ENCODE measurements around the gene SCFD2. TPM values are rescaled to one million over a fixed set of nuclear protein-coding genes. Genes with fewer than 3 reads are reported as not detected.
"Not testable (repeated sequence)": the region's sequence is repeated elsewhere in the genome, so short reads cannot be mapped to it uniquely, and the experiment has no call there.

SCFD2 gene
- total RNA-seq, 2 experiments from 2014 or later: 21.6 to 22.5 TPM

- Mint-ChIP-seq H3K4me3 (no peak overlapping the region), H3K4me1 (peaks cover 17% of the 10 kb centered on the region), H3K27me3 (no peaks in the 10 kb centered on the region), H3K9me3 (ENCODE audit: low read depth) (no peaks in the 10 kb centered on the region), H3K27ac (no peak overlapping the region), H3K36me3 (ENCODE audit: low read depth) (no peaks in the 10 kb centered on the region)
- no peak for DNase-seq
- intact Hi-C loops (cut with DNase I, micrococcal nuclease): loop anchor here in 1 of 2 experiments (5.0 kb wide), 1 partner anchor 48 kb away; no protein-coding TSS in a partner anchor
- CTCF ChIA-PET: interaction anchor here (1.0 to 1.1 kb wide), 2 partner anchors 10 to 13 kb away, joined by 3 read pairs; no protein-coding TSS in a partner anchor
- ATAC-seq: no peak
- POLR2A ChIA-PET: no interaction called here
Measured at GRCh38 chr4:52840531-52841370, 525.1 kb downstream of the SCFD2 start.

DNA sequence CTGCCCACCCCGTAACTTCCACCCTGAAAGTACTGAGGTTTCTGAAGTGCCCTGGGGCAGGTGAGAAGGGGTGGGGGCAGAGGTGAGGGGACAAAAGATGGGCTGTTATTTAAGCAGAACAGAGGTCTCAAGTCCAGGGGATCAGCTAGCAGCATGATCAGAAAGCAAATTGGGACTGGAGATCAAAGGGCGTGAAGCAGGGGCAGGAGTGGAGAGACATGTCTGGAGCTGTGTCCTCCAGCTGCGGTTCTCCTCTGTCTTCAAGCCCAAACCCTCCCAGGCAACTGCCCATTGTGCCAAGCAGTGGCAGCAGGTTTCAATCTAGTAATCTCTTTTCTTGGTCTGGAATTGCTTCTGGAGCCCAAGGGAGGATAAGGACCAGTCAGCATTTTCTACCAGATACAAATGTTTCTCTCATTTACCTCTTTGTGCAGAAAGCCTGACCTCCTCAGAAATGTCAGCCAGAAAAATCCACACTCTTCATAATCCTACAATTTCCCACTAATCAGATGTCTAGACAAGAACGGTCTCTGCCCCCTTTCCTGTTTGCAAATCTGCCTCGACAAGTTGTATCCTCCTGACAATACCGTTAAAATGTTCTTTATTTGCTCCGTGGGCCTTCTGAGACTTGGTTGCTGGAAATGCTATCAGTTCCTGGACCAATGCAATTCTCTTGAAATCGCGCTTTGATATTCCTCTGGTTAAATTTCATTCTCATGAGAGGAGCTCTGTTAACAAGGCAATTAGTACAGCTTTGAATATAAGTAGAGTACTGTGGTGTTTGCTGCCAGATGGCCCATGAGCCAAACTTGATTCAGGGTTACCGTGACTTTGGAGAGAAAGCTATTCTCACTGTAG is 526.9 kb downstream of the SCFD2 start:
- ChIA-PET CTCF (no interaction called here), POLR2A (no interaction called here)
- intact Hi-C loops (cut with DNase I, micrococcal nuclease): no loop called here
- H3K4me1 Mint-ChIP-seq: peaks cover 9% of the 10 kb centered on the region
- H3K36me3 Mint-ChIP-seq (ENCODE audit: low read depth): no peaks in the 10 kb centered on the region
- H3K4me3 Mint-ChIP-seq: no peak overlapping the region
- DNase-seq: no peak
- H3K27ac Mint-ChIP-seq: no peak overlapping the region
- no peak for ATAC-seq
- H3K9me3 Mint-ChIP-seq (ENCODE audit: low read depth): no peaks in the 10 kb centered on the region
- no peaks in the 10 kb centered on the region for H3K27me3 Mint-ChIP-seq

DNA sequence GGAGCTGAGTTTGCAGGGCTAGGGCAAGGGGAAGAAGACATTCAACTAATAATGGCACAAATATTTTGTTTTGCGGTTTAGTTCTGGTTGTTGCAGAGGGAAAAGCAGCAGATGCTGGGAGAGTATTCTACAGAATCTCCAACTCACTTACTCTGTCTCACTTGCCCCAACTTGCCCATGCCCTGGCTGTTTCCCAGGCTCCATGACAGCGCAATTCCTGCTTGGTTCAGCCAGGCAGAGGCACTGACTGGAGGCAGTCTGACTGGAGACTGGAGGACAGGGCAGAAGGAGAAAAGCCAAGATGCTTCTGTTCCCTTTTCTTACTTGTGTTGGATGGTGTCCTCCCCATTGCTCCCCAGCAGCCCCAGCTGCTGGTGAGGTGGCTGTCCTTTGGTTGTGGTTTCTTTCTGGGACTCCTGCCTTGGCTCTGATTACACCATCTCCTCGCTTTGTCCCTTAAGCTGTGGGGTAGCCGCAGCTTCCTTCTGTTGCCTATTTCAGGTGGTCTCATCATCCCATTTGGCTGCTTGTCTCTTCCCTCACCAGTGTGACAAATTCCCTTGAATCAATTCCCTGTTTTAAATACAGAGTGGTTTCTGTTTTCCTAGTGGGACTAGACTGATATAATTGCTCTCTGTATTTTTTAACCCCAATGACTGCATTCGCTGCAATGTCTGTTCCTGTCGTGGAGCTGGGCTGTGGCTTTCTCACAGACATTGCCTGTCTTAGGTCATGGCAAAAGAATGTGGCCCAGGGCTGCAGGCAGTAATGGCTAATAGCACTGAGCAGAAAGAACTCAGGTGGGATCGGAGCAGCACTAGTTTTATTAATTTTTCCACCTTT is 527.9 kb downstream of the SCFD2 start:
- intact Hi-C loops (cut with DNase I, micrococcal nuclease): no loop called here
- ATAC-seq (no peak), DNase-seq (no peak)
- Mint-ChIP-seq H3K4me1 (no peaks in the 10 kb centered on the region), H3K9me3 (ENCODE audit: low read depth) (no peaks in the 10 kb centered on the region), H3K27ac (no peak overlapping the region), H3K27me3 (no peaks in the 10 kb centered on the region), H3K4me3 (no peak overlapping the region), H3K36me3 (ENCODE audit: low read depth) (no peaks in the 10 kb centered on the region)
- ChIA-PET CTCF (interaction anchor here (0.9 kb wide), 1 partner anchor 13 kb away, joined by 3 read pairs; no protein-coding TSS in a partner anchor), POLR2A (no interaction called here)

- DNase-seq (no peak), ATAC-seq (no peak)
- intact Hi-C loops (cut with DNase I, micrococcal nuclease): no loop called here
- Mint-ChIP-seq H3K27me3 (peaks cover 7% of the 10 kb centered on the region), H3K4me1 (no peaks in the 10 kb centered on the region), H3K36me3 (ENCODE audit: low read depth) (no peaks in the 10 kb centered on the region), H3K27ac (no peak overlapping the region), H3K9me3 (ENCODE audit: low read depth) (no peaks in the 10 kb centered on the region), H3K4me3 (no peak overlapping the region)
- POLR2A ChIA-PET: no interaction called here
- CTCF ChIA-PET: no interaction called here
Measured at GRCh38 chr4:52836678-52837077, 529.2 kb downstream of the SCFD2 start.

DNA sequence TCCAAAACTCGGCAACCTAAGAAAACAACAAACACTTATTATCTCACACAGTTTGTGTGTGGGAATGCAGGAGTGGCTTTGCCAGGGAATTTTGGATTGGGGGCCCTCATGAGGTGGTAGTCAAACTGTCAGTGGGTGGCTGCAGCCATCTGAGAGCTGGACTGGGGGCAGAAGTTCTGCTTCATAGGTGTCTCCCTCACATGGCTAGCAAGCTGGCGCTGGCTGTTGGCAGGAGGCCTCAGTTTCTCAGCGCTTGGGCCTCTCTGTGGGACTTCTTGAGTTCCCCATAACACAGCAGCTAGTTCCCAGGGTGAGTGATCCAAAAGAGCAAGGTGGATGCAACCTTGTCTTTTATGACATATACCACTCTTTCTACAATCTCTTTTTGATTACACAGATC is 529.7 kb downstream of the SCFD2 start:
- H3K9me3 Mint-ChIP-seq (ENCODE audit: low read depth): no peaks in the 10 kb centered on the region
- no peak for DNase-seq

GRCh38 chr4:52834641-52835456 is 531.0 kb downstream of the SCFD2 start:
- intact Hi-C loops (cut with DNase I, micrococcal nuclease); H3K4me3 Mint-ChIP-seq; H3K4me1 Mint-ChIP-seq; H3K36me3 Mint-ChIP-seq (ENCODE audit: low read depth); H3K27ac Mint-ChIP-seq; DNase-seq; H3K9me3 Mint-ChIP-seq (ENCODE audit: low read depth); ATAC-seq; H3K27me3 Mint-ChIP-seq; POLR2A ChIA-PET: not testable (repeated sequence)
- CTCF ChIA-PET: interaction anchor here (0.6 to 1.2 kb wide), 3 partner anchors 8 to 289 kb away, joined by 3 to 4 read pairs (median 3); no protein-coding TSS in a partner anchor

More for the DNA sequence above, 529.7 kb downstream of the SCFD2 start:
- H3K4me3 Mint-ChIP-seq: no peak overlapping the region
- POLR2A ChIA-PET: no interaction called here
- no peaks in the 10 kb centered on the region for H3K4me1 Mint-ChIP-seq
- ATAC-seq: no peak
- H3K36me3 Mint-ChIP-seq (ENCODE audit: low read depth): no peaks in the 10 kb centered on the region
- H3K27ac Mint-ChIP-seq: no peak overlapping the region
- CTCF ChIA-PET: no interaction called here
- intact Hi-C loops (cut with DNase I, micrococcal nuclease): no loop called here
- peaks cover 7% of the 10 kb centered on the region for H3K27me3 Mint-ChIP-seq

DNA sequence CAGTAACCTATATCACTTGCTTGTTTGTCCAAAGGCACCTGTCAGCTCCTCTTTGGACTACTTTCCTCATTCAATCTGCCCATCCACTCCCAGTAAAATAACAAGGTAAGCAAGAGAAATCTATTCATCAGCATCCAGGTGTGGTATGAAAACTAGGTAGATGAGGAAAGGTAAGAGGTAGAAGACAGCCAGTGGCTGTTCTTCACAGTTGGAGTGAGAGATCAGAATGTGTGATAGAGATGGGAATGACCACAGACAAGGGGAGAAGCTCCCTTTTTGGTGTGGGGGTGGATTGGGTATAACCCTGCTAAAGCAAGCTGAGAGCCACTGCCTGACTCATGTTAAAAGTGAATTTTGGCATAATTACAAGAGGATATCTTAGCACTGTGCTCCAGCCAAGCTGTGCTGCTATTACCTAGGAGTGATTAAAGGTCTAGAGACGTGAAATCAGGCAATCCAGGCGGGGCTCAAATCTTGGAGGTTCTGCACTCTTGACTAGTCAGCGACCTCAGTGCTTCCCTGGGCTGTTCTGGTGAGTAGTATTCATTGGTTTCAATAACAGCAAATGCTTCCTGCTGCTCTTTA is 531.8 kb downstream of the SCFD2 start:
- Mint-ChIP-seq H3K4me1 (no peaks in the 10 kb centered on the region), H3K36me3 (ENCODE audit: low read depth) (no peaks in the 10 kb centered on the region), H3K4me3 (no peak overlapping the region), H3K27me3 (peaks cover 7% of the 10 kb centered on the region), H3K9me3 (ENCODE audit: low read depth) (no peaks in the 10 kb centered on the region), H3K27ac (no peak overlapping the region)
- ChIA-PET CTCF (interaction anchor here (1.2 kb wide), 1 partner anchor 9 kb away, joined by 3 read pairs; no protein-coding TSS in a partner anchor), POLR2A (no interaction called here)
- ATAC-seq: no peak
- intact Hi-C loops (cut with DNase I, micrococcal nuclease): no loop called here
- no peak for DNase-seq

DNA sequence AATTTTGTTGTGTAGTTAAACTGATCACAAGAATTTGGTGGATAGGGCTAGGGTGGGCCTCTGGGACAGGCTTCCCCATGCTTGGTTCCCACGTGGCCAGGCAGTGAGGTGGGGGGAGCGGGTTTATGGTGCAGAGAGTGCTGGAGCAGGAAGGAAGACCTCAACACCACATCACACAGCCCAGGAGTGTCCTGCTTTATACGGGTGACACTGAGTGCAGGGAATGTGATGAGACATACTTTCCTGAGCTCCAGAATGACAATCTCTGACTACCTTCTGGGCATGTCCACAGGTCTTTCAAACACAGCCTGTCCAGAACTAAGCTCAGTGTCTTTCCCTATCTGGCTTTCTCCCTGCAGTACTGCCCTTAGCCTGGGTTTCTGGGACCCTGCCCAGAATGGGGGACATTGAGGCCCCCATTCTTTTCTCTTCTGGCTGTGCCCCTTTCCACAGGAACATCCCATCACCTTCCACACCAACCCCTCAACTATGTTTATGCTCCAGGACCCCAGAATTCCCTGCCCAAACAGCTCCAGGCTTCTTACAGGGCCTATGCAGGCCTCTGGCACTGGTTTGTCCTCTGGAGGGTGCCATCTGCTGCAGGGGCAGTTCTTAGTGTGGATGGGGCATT is 540.3 kb downstream of the SCFD2 start:
- no peak overlapping the region for H3K4me3 Mint-ChIP-seq
- intact Hi-C loops (cut with DNase I, micrococcal nuclease): no loop called here
- POLR2A ChIA-PET: no interaction called here
- no peaks in the 10 kb centered on the region for H3K27me3 Mint-ChIP-seq
- peaks cover 4% of the 10 kb centered on the region for H3K36me3 Mint-ChIP-seq (ENCODE audit: low read depth)
- peaks cover 4% of the 10 kb centered on the region for H3K9me3 Mint-ChIP-seq (ENCODE audit: low read depth)
- ATAC-seq: no peak
- H3K4me1 Mint-ChIP-seq: peaks cover 37% of the 10 kb centered on the region
- CTCF ChIA-PET: interaction anchor here (0.6 kb wide), 1 partner anchor 235 kb away, joined by 3 read pairs; no protein-coding TSS in a partner anchor
- H3K27ac Mint-ChIP-seq: peak overlapping the region; percentile 31
- no peak for DNase-seq

GRCh38 chr4:52824603-52825459 is 541.0 kb downstream of the SCFD2 start:
- Mint-ChIP-seq H3K9me3 (ENCODE audit: low read depth) (peaks cover 4% of the 10 kb centered on the region), H3K27me3 (no peaks in the 10 kb centered on the region), H3K36me3 (ENCODE audit: low read depth) (peaks cover 4% of the 10 kb centered on the region), H3K27ac (peak overlapping the region; percentile 41), H3K4me1 (peaks cover 37% of the 10 kb centered on the region), H3K4me3 (no peak overlapping the region)
- ChIA-PET POLR2A (no interaction called here), CTCF (interaction anchor here (1.1 kb wide), 1 partner anchor 13 kb away, joined by 3 read pairs; no protein-coding TSS in a partner anchor)
- DNase-seq: no peak
- no peak for ATAC-seq
- intact Hi-C loops (cut with DNase I, micrococcal nuclease): loop anchor here in 1 of 2 experiments (5.0 kb wide), 3 partner anchors 37 to 157 kb away; partner anchors contain the start of gene RASL11B
